K562 treated with DMSO at 1 percent for 12 hours (cell line): ENCODE measurements around the gene ST7. TPM values are rescaled to one million over a fixed set of nuclear protein-coding genes. Genes with fewer than 3 reads are reported as not detected.

Experiments
- total RNA-seq: library from RNA; unstranded; fragments of 300-600 nt; gene quantifications from 2 replicates; pipeline ENCODE4 v1.2.3, GENCODE V29; 2022; ENCODE audit not compliant: insufficient read depth

ST7 gene, protein sequence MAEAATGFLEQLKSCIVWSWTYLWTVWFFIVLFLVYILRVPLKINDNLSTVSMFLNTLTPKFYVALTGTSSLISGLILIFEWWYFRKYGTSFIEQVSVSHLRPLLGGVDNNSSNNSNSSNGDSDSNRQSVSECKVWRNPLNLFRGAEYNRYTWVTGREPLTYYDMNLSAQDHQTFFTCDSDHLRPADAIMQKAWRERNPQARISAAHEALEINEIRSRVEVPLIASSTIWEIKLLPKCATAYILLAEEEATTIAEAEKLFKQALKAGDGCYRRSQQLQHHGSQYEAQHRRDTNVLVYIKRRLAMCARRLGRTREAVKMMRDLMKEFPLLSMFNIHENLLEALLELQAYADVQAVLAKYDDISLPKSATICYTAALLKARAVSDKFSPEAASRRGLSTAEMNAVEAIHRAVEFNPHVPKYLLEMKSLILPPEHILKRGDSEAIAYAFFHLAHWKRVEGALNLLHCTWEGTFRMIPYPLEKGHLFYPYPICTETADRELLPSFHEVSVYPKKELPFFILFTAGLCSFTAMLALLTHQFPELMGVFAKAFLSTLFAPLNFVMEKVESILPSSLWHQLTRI
- total RNA-seq: 28.4 and 59.1 TPM in 2 replicates

DNA sequence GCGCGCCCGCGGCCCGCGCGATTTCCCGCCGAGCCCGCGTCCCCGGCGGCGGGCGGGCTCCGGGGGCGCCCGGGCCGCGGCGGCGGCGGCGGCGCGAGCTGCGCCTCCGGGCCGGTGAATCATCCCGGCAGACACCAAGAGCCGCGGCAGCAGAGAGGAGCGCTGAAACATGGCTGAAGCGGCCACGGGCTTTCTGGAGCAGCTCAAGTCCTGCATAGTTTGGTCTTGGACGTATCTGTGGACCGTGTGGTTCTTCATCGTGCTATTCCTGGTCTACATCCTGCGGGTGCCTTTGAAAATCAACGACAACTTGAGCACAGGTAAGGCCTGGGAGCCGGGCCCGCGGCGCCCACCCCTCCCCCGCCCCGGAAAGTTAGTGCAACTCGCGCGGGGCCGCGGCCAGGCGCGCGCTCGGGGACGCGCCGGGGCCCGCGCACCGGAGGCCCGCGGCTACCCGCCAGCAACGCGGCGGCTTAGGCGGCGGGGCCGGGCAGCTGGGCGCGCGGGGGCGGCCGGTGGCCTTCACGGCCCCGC, at the start of gene ST7:
Gene ST7, plus strand, starts transcription at position 130 of the 534 bp plus-strand sequence. Its CDS starts 40 bp downstream, at position 170.

Other genes starting within 250 kb of the ST7 start
- 37.5 and 60.8 TPM in 2 replicates for gene CAPZA2, start 90.9 kb upstream of the ST7 start, total RNA-seq